GM12801 (cell line): Measurements from ENCODE around the gene SHROOM4.

ENCODE experiments used
- CTCF ChIP-seq: IDR thresholded peaks from one replicate; pipeline ENCODE4 v1.5.1; 2011; ENCODE audit warnings: control low read depth; ENCODE audit not compliant: insufficient read length; ENCODE audit errors: extremely low read depth

Gene SHROOM4

GRCh38 chrX:50691820-50692219 lies 122.2 kb downstream of the SHROOM4 start:
- no peak for TF ChIP-seq CTCF

- no peak for TF ChIP-seq CTCF
Observed at GRCh38 chrX:50684871-50685270, 129.1 kb downstream of the SHROOM4 start.

GRCh38 chrX:50680990-50681389 lies 133.0 kb downstream of the SHROOM4 start:
- TF ChIP-seq CTCF: no peak

- TF ChIP-seq CTCF: no peak
Observed at GRCh38 chrX:50677789-50678188, 136.2 kb downstream of the SHROOM4 start.

GRCh38 chrX:50671661-50672060 lies 142.3 kb downstream of the SHROOM4 start:
- no peak for TF ChIP-seq CTCF

- TF ChIP-seq CTCF: no peak
Observed at GRCh38 chrX:50668860-50669259, 145.1 kb downstream of the SHROOM4 start.

- no peak for TF ChIP-seq CTCF
Observed at GRCh38 chrX:50648156-50648555, 165.8 kb downstream of the SHROOM4 start.

- no peak for TF ChIP-seq CTCF
Observed at GRCh38 chrX:50644496-50644895, 169.5 kb downstream of the SHROOM4 start.
